GM19455 (cell line): ENCODE results near the gene CLDN9.

Experiments
- ATAC-seq: cut with Tn5 transposase; IDR thresholded peaks from one replicate; pipeline ENCODE4 v1.9.1; 2021; ENCODE audit not compliant: unreplicated experiment

CLDN9 gene

DNA sequence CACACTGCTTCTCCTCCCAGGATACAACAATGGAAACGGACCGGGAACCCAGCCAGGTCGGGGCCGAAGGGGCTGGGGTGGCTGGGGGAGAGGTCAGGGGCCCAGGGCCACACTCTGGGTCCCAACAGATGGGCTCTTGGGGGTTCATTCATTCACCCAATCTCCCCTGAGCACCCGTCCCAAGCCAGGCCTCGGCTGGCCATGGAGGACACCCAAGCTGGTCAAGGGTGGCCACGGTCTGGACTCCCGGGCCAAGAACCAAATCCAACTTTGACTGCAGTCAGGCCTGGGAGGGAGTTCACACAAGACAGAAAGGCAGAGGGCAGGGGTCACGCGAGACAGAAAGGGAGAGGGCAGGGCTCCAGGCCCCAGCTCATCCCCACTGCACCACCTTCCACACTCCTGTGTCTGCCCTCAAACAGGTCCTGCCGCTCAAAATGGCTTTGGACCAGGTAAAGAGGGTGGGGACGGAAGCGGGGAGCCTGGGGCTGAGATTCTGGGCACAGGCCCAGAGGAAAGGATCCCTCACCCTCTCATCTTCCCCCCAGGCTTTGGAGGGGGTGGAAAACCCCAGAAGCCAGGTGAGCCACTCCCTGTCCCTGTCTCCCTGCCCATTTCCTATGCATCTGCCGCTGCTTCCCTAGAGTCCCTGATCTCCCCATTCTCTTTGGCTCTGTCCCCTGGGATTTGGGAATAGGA is 20.2 kb upstream of the CLDN9 start:
- ATAC-seq = no peak

DNA sequence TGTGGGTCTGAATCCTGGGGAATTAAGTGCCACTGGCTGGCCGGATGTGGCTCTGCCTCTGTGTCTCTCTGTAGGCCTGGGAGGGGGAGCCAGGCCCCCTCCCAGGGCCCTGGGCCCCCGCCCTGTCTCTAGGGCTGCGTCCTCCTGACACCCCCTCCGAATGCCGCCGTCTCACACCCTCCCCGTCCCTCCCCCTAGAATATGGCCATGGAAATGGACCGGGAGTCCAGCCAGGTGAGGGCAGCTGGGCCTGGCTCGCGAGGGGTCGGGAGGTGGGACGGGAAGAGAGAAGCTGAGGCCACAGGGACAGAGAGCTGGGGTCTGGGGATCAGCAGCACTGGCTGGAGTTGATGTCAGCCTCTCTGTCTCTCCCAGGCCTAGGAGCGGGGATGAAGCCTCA is 16.4 kb upstream of the CLDN9 start:
- no peak for ATAC-seq

DNA sequence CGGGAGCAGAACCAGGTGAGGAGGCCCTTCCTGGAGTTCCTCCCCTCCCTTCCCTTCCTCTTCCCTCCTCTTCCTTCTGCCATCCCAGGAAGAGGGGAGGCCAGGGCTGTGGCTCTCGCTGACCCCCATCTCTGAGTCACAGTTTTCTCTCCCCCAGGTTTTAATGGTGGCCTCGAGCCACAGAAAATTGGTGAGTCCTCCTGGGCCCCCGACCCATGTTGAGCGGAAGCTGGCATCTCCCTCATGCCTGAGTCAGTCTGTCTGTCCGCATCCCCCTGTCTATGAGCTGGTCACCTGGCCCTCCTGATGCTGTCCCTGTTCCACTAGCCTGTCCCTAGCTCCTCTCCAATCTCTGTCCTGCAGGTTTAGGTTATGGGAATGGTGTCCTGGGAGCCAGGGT is 12.8 kb upstream of the CLDN9 start:
- ATAC-seq = no peak

DNA sequence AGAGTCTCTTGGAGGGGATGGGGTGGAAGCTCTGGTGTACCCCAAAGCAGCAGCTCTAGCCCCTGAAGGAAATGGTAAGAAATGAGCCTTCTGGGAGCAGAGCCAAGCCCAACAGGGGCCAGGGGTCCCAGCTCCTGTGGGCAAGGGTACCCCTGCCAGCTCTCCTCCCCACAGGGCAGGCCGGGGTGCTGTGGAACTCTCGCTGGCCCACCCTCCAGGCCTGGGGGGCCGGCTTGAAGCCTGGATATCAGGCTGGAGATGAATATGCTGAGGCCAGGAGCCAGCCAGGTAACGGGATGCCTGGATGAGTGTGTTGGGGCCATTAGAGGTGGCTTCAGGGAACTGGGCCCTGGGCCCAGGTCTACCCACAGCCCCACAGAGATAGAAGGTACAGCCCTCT is 12.2 kb upstream of the CLDN9 start:
- ATAC-seq = no peak

DNA sequence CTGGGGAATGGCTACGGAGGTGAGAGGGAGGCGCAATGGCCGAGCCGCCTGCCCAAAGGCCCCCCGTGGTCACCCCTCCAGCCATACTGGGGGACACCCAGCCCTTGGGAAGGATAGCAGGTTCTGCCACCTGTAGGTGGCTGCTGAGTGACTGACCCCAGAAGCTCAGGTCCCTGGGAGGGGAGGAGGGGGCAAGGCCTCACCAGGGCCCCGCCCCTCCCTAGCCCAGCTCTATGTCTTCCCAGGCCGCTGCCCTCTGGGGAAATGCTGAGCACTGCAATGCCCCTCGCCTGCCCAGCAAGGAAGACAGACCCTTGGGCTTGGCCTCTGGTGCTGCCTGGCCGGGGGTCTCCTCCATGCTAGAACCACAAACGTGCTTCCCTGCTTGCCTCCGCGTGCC is 11.4 kb upstream of the CLDN9 start:
- no peak for ATAC-seq

DNA sequence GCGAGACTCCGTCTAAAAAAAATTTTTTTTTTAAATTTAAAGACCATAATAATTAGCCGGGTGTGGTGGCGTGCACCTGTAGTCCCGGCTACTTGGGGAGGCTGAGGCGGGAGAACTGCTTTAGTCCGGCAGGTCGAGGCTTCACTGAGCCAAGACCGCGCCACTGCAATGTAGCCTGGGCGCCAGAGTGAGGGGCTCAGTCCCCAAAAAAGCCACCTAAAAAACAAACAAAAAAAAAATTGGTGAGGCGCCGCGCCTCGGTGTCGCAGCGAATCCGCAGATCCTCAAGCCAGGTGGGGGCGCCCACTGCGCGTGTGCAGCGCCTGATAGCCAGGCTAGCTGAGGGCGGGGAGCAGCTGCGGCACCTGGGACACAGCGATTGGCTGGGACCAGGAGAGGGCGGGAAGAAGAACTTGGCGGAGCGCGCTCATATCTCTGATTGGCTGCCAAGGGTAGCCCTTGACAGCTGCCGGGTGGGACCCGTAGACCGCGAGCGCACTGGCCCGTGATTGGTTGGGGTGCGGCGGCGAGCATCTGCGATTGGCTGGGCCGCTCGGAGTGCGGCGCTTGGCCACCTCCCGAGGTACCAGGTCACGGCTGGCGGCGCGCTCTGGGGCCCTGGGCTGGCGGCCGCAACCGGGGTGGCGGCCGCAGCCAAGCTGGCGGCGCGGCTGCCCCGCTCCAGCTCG is 9.0 kb upstream of the CLDN9 start:
- peak; percentile 93 for ATAC-seq

DNA sequence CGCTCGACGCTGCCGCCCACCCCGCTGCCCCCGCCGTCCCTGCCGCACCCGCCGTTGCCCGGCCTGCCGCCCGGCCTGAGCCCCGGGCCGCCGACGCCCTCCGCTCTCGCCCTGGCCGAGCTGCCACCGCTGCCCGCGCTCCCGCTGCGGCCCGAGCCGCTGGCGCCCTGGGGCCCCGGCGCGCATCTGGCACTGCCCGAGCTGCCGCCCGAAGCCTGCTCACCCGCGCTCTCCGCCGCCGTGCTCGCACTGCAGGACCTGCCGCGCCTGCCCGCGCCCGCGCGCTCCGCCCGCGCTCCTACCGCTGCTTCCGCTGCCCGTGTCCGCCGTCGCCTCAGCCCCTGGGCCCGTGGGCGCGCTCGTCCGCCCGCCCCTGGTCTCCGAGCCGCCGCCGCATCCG is 8.4 kb upstream of the CLDN9 start:
- no peak for ATAC-seq

DNA sequence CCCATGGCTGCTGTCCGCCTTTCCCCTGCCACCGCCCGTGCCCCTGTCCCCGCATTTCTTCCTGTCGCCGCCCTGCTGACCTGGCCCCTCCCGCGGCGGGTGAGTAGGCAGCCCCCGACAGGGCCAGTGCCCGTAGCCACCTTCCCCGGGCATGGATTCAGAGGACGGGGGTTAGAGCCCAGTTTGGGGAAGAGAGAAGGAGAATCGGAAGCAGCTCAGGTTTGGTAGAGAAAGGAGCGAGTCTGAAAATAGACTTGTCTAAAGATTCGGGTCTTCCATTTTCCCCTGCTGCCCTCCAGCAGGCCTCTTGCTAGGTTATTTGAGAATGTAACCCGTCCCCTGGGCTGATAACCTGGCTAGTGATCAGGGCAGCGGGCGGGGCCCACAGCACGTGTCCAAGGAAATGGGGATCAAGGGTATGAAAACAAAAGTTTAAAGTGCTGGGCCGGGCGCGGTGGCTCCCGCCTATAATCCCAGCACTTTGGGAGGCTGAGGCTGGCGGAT is 7.9 kb upstream of the CLDN9 start:
- ATAC-seq = no peak

DNA sequence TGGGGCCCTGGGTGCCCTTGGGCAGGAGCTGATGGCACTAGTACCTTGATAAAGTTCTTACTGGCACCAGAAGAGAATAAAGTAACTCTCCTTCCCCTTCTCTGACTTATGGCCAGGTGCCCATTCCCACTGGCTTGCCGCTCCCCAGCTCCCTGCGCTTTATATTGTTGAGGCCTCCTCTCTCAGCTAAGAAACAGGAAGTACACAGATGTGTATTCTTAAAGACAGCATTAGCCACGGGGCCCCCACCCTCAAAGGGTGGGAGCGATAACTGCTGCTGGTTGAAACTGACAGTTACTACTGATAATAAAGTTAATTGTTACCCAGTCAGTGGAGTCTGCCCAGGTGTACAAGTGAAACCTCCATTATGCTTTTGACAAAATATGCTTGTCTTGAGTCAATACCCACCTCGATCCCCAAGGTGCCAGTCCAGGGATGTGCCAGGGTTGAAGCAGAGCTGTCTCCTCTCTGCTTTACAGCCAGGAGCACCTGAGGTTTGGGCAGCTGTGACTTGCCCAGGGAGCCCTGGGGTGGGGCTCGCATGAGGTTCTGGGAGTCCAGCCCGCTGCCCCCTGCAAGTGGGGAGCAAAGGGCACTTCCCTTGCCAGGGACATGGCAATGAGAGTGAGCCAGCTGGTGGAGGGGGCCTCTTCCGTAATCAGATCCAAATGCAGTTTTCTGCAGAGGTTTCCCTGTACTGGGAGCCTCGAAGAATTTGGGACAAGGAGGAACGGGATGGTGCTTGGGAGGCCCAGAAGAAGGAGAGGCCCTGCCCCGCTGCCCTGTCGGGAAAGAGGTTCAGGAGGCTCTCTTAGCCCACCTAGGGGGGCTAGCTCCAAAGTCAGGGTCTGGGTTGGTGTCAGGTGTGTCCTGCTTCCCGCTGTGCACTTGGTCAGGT is 5.4 kb upstream of the CLDN9 start:
- no peak for ATAC-seq

DNA sequence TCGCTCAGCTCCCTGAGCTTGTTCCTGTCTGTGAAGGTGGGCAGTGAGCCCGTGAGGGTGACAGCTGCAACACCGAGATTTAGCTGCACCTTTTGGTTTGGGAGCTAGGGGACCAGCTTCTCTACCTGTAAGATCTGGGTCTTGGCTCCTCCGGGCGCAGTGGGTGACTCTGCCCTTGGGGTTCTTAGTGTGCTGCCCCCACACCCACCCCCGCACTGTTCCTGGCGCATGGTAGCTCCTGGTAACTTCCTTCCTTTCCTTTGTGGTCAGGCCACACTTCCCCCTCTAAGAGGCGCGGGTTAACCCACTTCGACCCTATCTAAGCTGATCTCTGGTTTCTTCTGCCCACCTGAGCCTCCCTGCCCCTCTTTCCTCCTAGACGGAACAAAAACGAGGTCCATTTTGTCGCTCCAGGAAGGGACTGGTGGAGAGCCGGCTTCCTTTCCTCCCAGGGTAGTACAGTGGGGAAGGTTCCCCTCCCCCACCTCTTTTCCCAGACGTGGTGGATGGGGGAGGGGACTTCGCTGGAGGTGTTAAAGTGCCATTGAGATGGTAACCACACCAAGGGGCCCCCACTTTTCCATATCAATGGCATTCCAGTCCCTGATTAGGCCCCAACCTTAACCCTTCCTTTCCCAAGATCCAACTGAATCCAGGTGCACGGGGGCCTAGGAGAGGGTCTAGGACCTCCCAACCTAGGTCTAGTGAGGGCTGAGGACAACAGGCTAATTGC is 4.6 kb upstream of the CLDN9 start:
- ATAC-seq = no peak

DNA sequence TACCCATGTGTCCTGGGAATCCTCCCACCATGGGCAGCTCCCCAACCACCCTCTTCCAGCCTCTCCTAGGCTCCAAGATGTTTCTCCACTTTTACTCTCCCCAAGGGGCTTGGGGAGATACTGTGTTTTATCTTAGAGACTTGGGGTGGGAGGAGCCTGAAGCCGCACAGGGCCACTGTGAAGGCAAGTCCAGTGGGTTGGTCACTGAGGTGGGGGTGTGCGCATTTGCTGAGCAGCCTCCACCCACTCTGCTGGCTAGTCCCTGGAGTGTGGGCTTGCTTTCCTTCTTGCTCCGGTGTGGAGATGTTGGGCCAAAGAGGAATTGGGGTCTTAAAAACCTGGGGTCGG is 4.1 kb upstream of the CLDN9 start:
- no peak for ATAC-seq

DNA sequence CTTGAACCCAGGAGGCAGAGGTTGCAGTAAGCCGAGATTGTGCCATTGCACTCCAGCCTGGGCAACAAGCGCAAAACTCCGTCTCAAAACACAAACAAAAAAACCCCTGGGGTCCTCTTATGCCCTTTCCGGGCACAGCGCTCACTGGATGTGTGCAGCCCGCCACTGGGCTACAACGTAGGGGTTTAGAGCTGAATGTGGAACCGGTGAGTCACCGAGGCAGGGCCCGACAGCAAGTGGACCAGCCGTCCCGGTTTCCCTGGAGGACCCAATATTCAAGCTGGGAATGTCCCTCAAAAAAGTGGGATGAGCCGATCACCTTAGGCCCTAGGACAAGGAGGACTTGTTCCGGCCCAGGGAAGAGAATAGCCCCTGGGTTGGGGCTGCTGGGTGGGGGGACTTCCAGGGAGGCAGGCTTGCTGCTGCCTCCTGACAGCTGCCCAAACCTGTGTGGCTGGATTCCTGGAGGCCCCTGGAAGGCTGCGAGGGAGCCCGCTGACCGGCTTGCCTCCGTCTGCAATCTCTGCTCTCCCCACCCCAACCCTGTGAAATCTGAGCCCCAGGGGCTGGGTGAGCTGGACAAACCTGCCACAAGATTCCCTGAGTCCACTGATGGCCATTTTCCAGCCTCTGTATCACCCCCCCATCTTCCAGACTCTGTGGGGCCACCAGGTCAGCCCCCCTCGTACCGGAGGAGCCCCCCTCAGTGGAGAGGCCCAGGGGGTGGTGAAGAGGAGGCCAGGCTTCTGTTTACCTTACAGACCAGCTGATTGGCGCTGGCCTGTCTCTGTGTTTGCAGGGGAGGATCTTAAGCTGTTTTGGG is 2.9 kb upstream of the CLDN9 start:
- ATAC-seq = no peak

DNA sequence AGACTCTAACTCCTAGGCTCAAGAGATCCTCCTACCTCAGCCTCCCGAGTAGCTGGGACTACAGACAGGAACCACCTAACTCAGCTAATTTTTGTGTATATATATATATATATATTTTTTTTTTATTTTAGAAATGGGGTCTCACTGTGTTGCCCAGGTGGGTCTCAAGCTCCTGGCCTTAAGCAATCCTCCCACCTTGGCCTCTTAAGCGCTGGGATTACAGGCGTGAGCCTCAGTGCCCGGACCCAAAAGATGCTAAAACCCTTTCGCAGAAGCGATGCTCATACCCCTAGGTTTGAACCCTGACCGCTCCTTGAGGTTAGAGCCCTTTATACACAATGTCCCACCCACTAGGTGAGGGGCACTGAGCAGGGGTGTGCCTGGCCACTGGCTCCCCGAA is 2.2 kb upstream of the CLDN9 start:
- no peak for ATAC-seq

DNA sequence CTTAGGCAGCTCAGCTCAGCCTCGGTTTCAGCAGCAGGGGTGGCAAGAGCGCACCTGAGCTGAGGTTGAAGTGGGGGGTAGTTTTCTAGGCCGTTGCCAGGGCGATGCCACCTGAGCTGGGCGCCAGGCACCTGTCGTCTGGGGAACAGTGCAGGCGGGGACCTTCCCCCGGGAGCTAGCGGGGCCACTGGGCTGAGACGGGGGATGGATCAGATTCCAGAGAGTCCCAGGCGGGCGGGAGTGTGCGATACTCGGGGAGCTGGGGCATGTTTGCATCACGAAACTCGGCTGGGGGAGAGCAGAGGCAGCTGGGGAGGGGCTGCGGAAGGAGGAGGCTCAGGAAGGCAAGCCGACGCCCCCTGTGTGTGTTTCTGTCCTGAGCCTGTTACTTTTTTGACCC is 477 bp upstream of the CLDN9 start:
- ATAC-seq = no peak

DNA sequence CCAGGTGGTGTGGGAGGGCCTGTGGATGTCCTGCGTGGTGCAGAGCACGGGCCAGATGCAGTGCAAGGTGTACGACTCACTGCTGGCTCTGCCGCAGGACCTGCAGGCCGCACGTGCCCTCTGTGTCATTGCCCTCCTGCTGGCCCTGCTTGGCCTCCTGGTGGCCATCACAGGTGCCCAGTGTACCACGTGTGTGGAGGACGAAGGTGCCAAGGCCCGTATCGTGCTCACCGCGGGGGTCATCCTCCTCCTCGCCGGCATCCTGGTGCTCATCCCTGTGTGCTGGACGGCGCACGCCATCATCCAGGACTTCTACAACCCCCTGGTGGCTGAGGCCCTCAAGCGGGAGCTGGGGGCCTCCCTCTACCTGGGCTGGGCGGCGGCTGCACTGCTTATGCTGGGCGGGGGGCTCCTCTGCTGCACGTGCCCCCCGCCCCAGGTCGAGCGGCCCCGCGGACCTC is 798 bp downstream of the CLDN9 start:
- no peak for ATAC-seq

DNA sequence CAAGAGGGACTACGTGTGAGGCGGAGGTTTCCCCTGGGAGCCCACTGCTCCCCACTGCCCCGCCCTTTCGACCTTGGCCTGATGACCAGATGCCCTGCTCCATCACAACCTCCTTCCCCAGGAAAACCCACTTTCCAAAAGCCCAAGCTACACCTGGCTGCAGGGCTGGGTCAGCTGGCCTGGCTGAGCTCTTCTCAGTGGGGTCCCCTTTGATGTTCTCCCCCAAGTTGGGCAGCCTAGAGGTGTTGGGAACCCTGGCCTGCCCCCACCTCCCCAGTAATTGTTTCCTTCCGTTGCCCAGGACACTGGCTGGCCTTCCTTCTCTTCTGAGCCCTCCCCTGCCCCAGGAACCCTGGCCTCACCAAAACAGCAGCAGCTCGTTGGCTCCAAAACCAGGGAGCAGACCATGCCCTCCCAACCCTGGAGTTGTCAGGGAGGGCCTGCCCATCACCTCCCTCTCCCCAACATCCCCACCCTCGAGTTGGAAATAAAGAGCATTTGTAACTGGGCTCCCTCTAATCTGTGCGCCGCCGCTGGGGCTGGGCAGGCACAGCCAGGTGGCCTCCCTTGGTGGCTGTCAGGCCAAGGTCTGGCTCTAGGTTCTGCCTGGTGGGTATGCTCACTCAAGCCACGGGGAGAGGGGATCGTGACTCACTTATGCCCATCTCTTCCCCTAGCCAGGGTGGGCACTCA is 1.4 kb downstream of the CLDN9 start:
- no peak for ATAC-seq

DNA sequence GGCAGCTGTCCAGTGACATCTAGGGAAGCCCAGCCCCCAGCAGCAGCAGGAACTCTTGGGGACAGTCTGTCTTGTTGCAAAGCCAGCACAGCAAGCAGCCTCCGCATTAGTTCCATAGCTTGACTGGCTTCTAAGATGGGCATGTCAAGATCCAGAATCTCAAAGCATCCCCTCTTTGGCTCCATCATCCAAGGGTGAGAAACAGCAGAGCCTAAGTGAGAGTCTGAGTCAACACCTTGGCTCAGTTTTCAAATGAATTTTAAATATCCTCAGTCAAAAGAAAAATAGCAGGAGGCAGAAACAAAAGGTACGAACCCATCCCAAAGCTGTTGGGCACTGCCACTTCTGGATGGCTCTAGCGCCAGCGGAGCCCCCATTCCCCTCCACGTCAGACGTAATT is 2.2 kb downstream of the CLDN9 start:
- ATAC-seq = no peak

DNA sequence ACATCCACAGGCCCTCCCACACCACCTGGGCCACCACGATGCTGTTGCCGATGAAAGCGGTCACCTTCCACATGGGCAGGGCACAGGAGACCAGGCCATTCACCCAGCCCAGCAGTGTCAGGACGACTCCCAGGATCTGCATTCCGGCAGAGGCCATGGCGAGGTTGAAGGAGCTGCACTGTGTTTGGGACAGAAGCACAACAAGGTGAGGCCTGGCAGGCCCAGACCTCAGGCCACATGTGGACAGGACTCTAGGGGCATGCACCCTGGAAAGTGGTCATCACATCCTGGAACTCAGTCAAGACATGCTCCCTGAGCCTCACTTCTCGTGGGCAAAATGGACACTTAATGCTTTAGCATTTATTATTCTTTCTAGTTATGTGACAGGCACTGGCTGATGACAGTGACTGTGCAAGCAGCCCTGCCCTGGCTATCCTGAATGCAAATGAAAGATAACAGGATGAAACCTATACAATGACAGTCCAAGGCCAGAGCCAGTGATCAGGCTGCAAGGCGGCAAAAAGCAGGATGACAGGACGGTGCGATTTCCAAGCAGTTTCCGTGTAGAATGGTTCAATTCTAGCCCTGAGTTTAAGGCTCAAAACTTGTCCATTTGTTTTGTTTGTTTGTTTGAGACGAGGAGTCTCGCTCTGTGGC is 3.3 kb downstream of the CLDN9 start:
- ATAC-seq = no peak

DNA sequence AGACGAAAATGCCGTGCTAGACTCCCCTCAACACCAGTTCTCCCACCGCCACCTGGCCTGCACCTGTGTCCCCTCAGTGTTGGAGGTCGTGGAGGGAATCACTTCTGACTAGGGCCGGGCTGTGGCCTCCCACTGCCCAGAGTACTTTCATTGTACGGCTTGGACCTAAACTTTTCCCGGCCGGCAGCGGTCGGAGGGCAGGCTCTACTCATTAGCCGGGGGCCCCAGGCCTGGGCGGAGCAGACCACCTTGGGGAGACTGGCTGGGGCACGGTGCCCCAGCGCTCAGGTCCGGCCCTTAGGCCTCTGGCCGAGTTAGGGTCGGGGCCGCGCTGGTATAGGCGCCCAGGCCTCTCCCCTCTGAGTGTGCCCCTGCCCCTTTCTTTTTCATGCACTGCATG is 4.6 kb downstream of the CLDN9 start:
- ATAC-seq = no peak
